Panc1 (cell line): ENCODE data around the gene TTC34.

Experiments used
- POLR2AphosphoS5 ChIP-seq: IDR thresholded peaks from 2 replicates; pipeline ENCODE4 v1.6.1; 2012; ENCODE audit warnings: mild to moderate bottlenecking, low read depth, low read length, moderate library complexity
- SIN3A ChIP-seq: IDR thresholded peaks from 2 replicates; pipeline ENCODE4 v1.6.1; 2012; ENCODE audit warnings: low read depth, mild to moderate bottlenecking, low read length, moderate library complexity, borderline replicate concordance; ENCODE audit not compliant: insufficient read depth
- TCF7L2 ChIP-seq: IDR thresholded peaks from 2 replicates; pipeline ENCODE4 v1.6.1; 2011; ENCODE audit warnings: mild to moderate bottlenecking, low read depth, low read length, inconsistent platforms
- TF ChIP-seq, protein P1 (sequence below): fragments of 450-650 bp; IDR thresholded peaks from 2 replicates; pipeline ENCODE4 v1.5.1; 2017; ENCODE audit warnings: mild to moderate bottlenecking
- TF ChIP-seq, protein P2 (sequence below), 2 experiments: IDR thresholded peaks; 2 replicates each; pipeline ENCODE4 v1.6.1; 2011 to 2012; ENCODE audit warnings: low read depth in 2 of 2, control low read depth in 1 of 2, low read length in 1 of 2, mild to moderate bottlenecking in 1 of 2, moderate library complexity in 1 of 2; ENCODE audit not compliant: insufficient read depth in 1 of 2

DNA sequence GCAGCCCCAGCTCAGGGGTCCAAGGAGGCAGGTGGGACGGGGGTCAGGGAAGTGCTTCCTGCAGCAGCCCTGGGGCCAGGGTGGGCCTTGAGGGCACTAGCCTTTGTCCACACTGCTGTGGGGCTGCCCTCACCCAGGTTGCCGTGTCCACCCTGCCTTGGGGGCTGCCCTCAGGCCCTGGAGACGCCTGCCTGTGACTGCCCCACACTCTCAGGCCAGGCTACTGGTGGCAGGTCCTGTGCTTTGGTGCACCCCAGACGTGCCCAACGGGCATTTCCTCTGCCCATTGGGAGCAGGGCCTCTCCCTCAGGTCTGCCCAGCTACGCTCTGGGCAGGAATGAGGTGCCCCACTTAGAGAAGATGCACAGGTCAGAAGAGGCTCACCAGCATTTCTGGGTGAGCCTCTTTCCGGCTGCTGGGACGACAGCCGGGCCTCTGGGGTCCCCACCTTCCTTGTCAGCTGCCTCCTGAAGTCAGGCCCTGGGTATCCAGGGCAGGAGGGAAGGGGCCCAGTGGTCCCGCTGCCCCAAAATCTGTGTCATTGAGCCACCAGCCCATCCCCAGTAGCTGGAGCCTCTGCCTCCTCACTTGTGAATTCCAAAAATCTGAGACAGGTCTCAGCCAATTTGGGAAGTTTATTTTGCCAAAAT, 166.0 kb downstream of the TTC34 start:
- TF ChIP-seq POLR2AphosphoS5 (no peak), TCF7L2 (no peak), SIN3A (no peak)
- TF ChIP-seq, protein P1, sequence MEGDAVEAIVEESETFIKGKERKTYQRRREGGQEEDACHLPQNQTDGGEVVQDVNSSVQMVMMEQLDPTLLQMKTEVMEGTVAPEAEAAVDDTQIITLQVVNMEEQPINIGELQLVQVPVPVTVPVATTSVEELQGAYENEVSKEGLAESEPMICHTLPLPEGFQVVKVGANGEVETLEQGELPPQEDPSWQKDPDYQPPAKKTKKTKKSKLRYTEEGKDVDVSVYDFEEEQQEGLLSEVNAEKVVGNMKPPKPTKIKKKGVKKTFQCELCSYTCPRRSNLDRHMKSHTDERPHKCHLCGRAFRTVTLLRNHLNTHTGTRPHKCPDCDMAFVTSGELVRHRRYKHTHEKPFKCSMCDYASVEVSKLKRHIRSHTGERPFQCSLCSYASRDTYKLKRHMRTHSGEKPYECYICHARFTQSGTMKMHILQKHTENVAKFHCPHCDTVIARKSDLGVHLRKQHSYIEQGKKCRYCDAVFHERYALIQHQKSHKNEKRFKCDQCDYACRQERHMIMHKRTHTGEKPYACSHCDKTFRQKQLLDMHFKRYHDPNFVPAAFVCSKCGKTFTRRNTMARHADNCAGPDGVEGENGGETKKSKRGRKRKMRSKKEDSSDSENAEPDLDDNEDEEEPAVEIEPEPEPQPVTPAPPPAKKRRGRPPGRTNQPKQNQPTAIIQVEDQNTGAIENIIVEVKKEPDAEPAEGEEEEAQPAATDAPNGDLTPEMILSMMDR: no peak
- TF ChIP-seq, protein P2, sequence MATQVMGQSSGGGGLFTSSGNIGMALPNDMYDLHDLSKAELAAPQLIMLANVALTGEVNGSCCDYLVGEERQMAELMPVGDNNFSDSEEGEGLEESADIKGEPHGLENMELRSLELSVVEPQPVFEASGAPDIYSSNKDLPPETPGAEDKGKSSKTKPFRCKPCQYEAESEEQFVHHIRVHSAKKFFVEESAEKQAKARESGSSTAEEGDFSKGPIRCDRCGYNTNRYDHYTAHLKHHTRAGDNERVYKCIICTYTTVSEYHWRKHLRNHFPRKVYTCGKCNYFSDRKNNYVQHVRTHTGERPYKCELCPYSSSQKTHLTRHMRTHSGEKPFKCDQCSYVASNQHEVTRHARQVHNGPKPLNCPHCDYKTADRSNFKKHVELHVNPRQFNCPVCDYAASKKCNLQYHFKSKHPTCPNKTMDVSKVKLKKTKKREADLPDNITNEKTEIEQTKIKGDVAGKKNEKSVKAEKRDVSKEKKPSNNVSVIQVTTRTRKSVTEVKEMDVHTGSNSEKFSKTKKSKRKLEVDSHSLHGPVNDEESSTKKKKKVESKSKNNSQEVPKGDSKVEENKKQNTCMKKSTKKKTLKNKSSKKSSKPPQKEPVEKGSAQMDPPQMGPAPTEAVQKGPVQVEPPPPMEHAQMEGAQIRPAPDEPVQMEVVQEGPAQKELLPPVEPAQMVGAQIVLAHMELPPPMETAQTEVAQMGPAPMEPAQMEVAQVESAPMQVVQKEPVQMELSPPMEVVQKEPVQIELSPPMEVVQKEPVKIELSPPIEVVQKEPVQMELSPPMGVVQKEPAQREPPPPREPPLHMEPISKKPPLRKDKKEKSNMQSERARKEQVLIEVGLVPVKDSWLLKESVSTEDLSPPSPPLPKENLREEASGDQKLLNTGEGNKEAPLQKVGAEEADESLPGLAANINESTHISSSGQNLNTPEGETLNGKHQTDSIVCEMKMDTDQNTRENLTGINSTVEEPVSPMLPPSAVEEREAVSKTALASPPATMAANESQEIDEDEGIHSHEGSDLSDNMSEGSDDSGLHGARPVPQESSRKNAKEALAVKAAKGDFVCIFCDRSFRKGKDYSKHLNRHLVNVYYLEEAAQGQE (IDR thresholded peaks at IDR 0.05; ENCODE audit: insufficient read depth in 1 of 2, low read depth in 2 of 2, low read length in 1 of 2): no peak
